Epithelial cell of esophagus (primary cell): ENCODE data around the gene SERINC5.

Experiments
- DNase-seq: peaks from one replicate; pipeline ENCODE4 v3.0.0; 2010; ENCODE audit warnings: low read depth
- H3K4me3 ChIP-seq: 2 replicates; pipeline ENCODE4 v1.5.1; 2011; ENCODE audit warnings: mild to moderate bottlenecking, low read length, control low read depth
- CTCF ChIP-seq: IDR thresholded peaks from 2 replicates; pipeline ENCODE4 v1.5.1; 2011; ENCODE audit warnings: low read depth, mild to moderate bottlenecking, low read length, control low read depth, inconsistent platforms; ENCODE audit not compliant: insufficient read depth; ENCODE audit errors: missing control alignments

SERINC5 gene

GRCh38 chr5:80177236-80177635 lies 78.6 kb downstream of the SERINC5 start:
- no peak overlapping the region for H3K4me3 ChIP-seq
- DNase-seq = no peak
- TF ChIP-seq CTCF = no peak

- no peak overlapping the region for H3K4me3 ChIP-seq
- TF ChIP-seq CTCF = no peak
- DNase-seq = no peak
Observed at GRCh38 chr5:80175337-80175736, 80.5 kb downstream of the SERINC5 start.

GRCh38 chr5:80174790-80175189 lies 81.1 kb downstream of the SERINC5 start:
- no peak for TF ChIP-seq CTCF
- no peak overlapping the region for H3K4me3 ChIP-seq
- DNase-seq = no peak

- TF ChIP-seq CTCF = no peak
- DNase-seq = no peak
- no peak overlapping the region for H3K4me3 ChIP-seq
Observed at GRCh38 chr5:80172067-80172695, 83.7 kb downstream of the SERINC5 start.

GRCh38 chr5:80170117-80170535 lies 85.7 kb downstream of the SERINC5 start:
- no peak overlapping the region for H3K4me3 ChIP-seq
- no peak for TF ChIP-seq CTCF
- DNase-seq = no peak

GRCh38 chr5:80168388-80169028 lies 87.3 kb downstream of the SERINC5 start:
- DNase-seq = no peak
- no peak for TF ChIP-seq CTCF
- H3K4me3 ChIP-seq = no peak overlapping the region

GRCh38 chr5:80165452-80165851 lies 90.4 kb downstream of the SERINC5 start:
- no peak overlapping the region for H3K4me3 ChIP-seq
- DNase-seq = no peak
- no peak for TF ChIP-seq CTCF
